ENCODE results near the gene MEX3A. TPM values are rescaled to one million over a fixed set of nuclear protein-coding genes. Genes with fewer than 3 reads are reported as not detected.

The MEX3A gene
- total RNA-seq, 1 experiment from 2014 or later, result 6.1 TPM

GRCh38 chr1:156024801-156025200 is 57.5 kb downstream of the MEX3A start:
- Histone ChIP-seq H3K9me3 (ENCODE audit: control insufficient read depth in 1 of 2, insufficient read depth in 1 of 2, low read depth in 1 of 2, low read length in 2 of 2) (no peaks in the 10 kb centered on the region), H3K27me3 (ENCODE audit: insufficient read depth, low read length) (no peaks in the 10 kb centered on the region), H4K20me1 (ENCODE audit: insufficient read depth) (no peaks in the 10 kb centered on the region), H3K36me3 (ENCODE audit: control insufficient read depth in 1 of 2, insufficient read depth in 2 of 2, low read length in 2 of 2) (no peaks in the 10 kb centered on the region), H3K9me2 (ENCODE audit: insufficient read depth) (no peaks in the 10 kb centered on the region), H3K79me2 (ENCODE audit: insufficient read depth, low read length) (peaks cover 7% of the 10 kb centered on the region), H2AFZ (ENCODE audit: low read depth, low read length, poor library complexity, severe bottlenecking) (no peak overlapping the region), H3K27ac (ENCODE audit: low read depth, low read length) (no peak overlapping the region), H3K4me3 (replicated peaks in 1 of 2; ENCODE audit: low read depth in 1 of 2, low read length in 2 of 2) (no peak overlapping the region), H3K9ac (ENCODE audit: low read length) (no peak overlapping the region), H3K4me1 (ENCODE audit: control insufficient read depth in 1 of 2, insufficient read depth in 2 of 2, low read length in 2 of 2) (peaks cover 5 to 17% of the 10 kb centered on the region in 2 experiments; a peak in 3 of 4 replicates), H3K4me2 (ENCODE audit: low read length) (no peak overlapping the region)
- no peak for DNase-seq (ENCODE audit: low read depth, low spot score)
- BruUV-seq (replicated peaks), result no TSS peak
- CTCF ChIA-PET, result interaction anchor here (1.2 to 2.0 kb wide), 2 partner anchors 16 to 28 kb away, joined by 4 to 8 read pairs; partner anchors contain the start of gene UBQLN4
- no peak for ATAC-seq
- RAD21 ChIA-PET (ENCODE audit: low non-redundant PET in 1 of 2, low total read pairs in 2 of 2, uncharacterized antibody in 2 of 2, unreplicated experiment in 2 of 2), result no interaction called here
- POLR2A ChIA-PET, result no interaction called here
- intact Hi-C loops (cut with micrococcal nuclease), result no loop called here
- TF ChIP-seq SIN3A (IDR thresholded peaks at IDR 0.05; ENCODE audit: low read depth), result no peak
- no peak for TF ChIP-seq ZBTB33 (IDR thresholded peaks at IDR 0.05; ENCODE audit: extremely low read depth, insufficient replicate concordance, low read length)
- no peak for TF ChIP-seq ZFX (IDR thresholded peaks at IDR 0.05)
- TF ChIP-seq POLR2A (IDR thresholded peaks at IDR 0.05; ENCODE audit: borderline replicate concordance, extremely low read depth, insufficient read depth, insufficient read length), result no peak
- no peak for TF ChIP-seq CEBPB (IDR thresholded peaks at IDR 0.05; ENCODE audit: low read depth)
- no peak for TF ChIP-seq REST (IDR thresholded peaks at IDR 0.05; ENCODE audit: low read depth)
- TF ChIP-seq ATF3 (IDR thresholded peaks at IDR 0.05), result no peak
- no peak for TF ChIP-seq EZH2phosphoT487 (IDR thresholded peaks at IDR 0.05; ENCODE audit: borderline replicate concordance)
- TF ChIP-seq SP1 (IDR thresholded peaks at IDR 0.05; ENCODE audit: low read depth), result no peak
- no peak for TF ChIP-seq FOSL1 (IDR thresholded peaks at IDR 0.05; ENCODE audit: low read depth)
- no peak for TF ChIP-seq MAX (IDR thresholded peaks at IDR 0.05)

Other genes starting within 250 kb of the MEX3A start
- 40.8 TPM for gene GON4L, start 225.3 kb downstream of the MEX3A start, total RNA-seq (2021; ENCODE audit: unreplicated experiment)
- 0.17 TPM for gene SYT11, start 222.9 kb downstream of the MEX3A start, total RNA-seq (2021; ENCODE audit: unreplicated experiment)
- 10.2 TPM for gene RIT1, start 171.1 kb downstream of the MEX3A start, total RNA-seq (2021; ENCODE audit: unreplicated experiment)
- gene KHDC4, start 148.1 kb downstream of the MEX3A start, total RNA-seq (2021; ENCODE audit: unreplicated experiment), result 60.7 TPM
- 0.20 TPM for gene RXFP4, start 140.8 kb downstream of the MEX3A start, total RNA-seq (2021; ENCODE audit: unreplicated experiment)
- gene ARHGEF2, start 103.9 kb downstream of the MEX3A start, total RNA-seq (2021; ENCODE audit: unreplicated experiment), result 90.1 TPM
- gene SSR2, start 61.5 kb downstream of the MEX3A start, total RNA-seq (2021; ENCODE audit: unreplicated experiment), result 153 TPM
- gene UBQLN4, start 28.7 kb downstream of the MEX3A start, total RNA-seq (2021; ENCODE audit: unreplicated experiment), result 68.4 TPM
- gene LAMTOR2, start 27.7 kb downstream of the MEX3A start, total RNA-seq (2021; ENCODE audit: unreplicated experiment), result 60.2 TPM
- gene RAB25, start 21.3 kb downstream of the MEX3A start, total RNA-seq (2021; ENCODE audit: unreplicated experiment), result 142 TPM
- 528 TPM for gene LMNA, start 32.2 kb upstream of the MEX3A start, total RNA-seq (2021; ENCODE audit: unreplicated experiment)
- 0.39 TPM for gene SEMA4A, start 71.1 kb upstream of the MEX3A start, total RNA-seq (2021; ENCODE audit: unreplicated experiment)
- 17.5 TPM for gene SLC25A44, start 111.6 kb upstream of the MEX3A start, total RNA-seq (2021; ENCODE audit: unreplicated experiment)
- 52.6 TPM for gene PMF1, start 130.5 kb upstream of the MEX3A start, total RNA-seq (2021; ENCODE audit: unreplicated experiment)
- gene BGLAP, start 159.7 kb upstream of the MEX3A start, total RNA-seq (2021; ENCODE audit: unreplicated experiment), result 1.4 TPM
- gene PAQR6, start 165.6 kb upstream of the MEX3A start, total RNA-seq (2021; ENCODE audit: unreplicated experiment), result 10.9 TPM
- 75.2 TPM for gene SMG5, start 200.4 kb upstream of the MEX3A start, total RNA-seq (2021; ENCODE audit: unreplicated experiment)
- 6.3 TPM for gene TMEM79, start 201.9 kb upstream of the MEX3A start, total RNA-seq (2021; ENCODE audit: unreplicated experiment)
- gene GLMP, start 213.2 kb upstream of the MEX3A start, total RNA-seq (2021; ENCODE audit: unreplicated experiment), result 27.8 TPM
- gene VHLL, start 216.8 kb upstream of the MEX3A start, total RNA-seq (2021; ENCODE audit: unreplicated experiment), result not detected